Kidney tubule cell (primary cell): ENCODE results near the gene TRIB2.
"Not testable (repeated sequence)": the region's sequence is repeated elsewhere in the genome, so short reads cannot be mapped to it uniquely, and the experiment has no call there.

Experiments used
- DNase-seq: peaks from one replicate; pipeline ENCODE4 v3.0.0-alpha.2; 2018; ENCODE audit warnings: low spot score

TRIB2 gene

GRCh38 chr2:12716282-12717190 lies at the start of gene TRIB2:
TSS of gene TRIB2 (plus strand) at chr2:12716936. CDS start at chr2:12718308, 1,372 bp downstream.
- peak; percentile 85 for DNase-seq

GRCh38 chr2:12669036-12669435 lies 47.7 kb upstream of the TRIB2 start:
- no peak for DNase-seq

- DNase-seq, result no peak
These were observed 43.9 kb upstream of the TRIB2 start for GRCh38 chr2:12672711-12673315.

- DNase-seq, result no peak
These were observed 42.0 kb upstream of the TRIB2 start for GRCh38 chr2:12674644-12675328.

GRCh38 chr2:12675352-12675795 lies 41.4 kb upstream of the TRIB2 start:
- peak; percentile 37 for DNase-seq

GRCh38 chr2:12675801-12676200 lies 40.9 kb upstream of the TRIB2 start:
- DNase-seq, result no peak

GRCh38 chr2:12676771-12677170 lies 40.0 kb upstream of the TRIB2 start:
- DNase-seq, result no peak

- no peak for DNase-seq
These were observed 38.5 kb upstream of the TRIB2 start for GRCh38 chr2:12678186-12678585.

GRCh38 chr2:12679550-12680072 lies 37.1 kb upstream of the TRIB2 start:
- DNase-seq, result no peak

GRCh38 chr2:12680115-12680514 lies 36.6 kb upstream of the TRIB2 start:
- DNase-seq, result not testable (repeated sequence)

- no peak for DNase-seq
These were observed 34.7 kb upstream of the TRIB2 start for GRCh38 chr2:12682017-12682416.

- no peak for DNase-seq
These were observed 33.2 kb upstream of the TRIB2 start for GRCh38 chr2:12683457-12684100.

GRCh38 chr2:12684471-12684936 lies 32.2 kb upstream of the TRIB2 start:
- DNase-seq, result peak; percentile 58

- DNase-seq, result no peak
These were observed 31.6 kb upstream of the TRIB2 start for GRCh38 chr2:12685145-12685544.

- DNase-seq, result no peak
These were observed 30.8 kb upstream of the TRIB2 start for GRCh38 chr2:12685956-12686355.

- DNase-seq, result no peak
These were observed 29.9 kb upstream of the TRIB2 start for GRCh38 chr2:12686708-12687283.

- no peak for DNase-seq
These were observed 28.6 kb upstream of the TRIB2 start for GRCh38 chr2:12688091-12688490.

- DNase-seq, result no peak
These were observed 27.8 kb upstream of the TRIB2 start for GRCh38 chr2:12688893-12689292.

GRCh38 chr2:12693509-12693908 lies 23.2 kb upstream of the TRIB2 start:
- no peak for DNase-seq

GRCh38 chr2:12694990-12695774 lies 21.6 kb upstream of the TRIB2 start:
- DNase-seq, result no peak

GRCh38 chr2:12697617-12698016 lies 19.1 kb upstream of the TRIB2 start:
- DNase-seq, result peak; percentile 74
